GM12878 (cell line): ENCODE measurements around the gene LGALS9B.
"Not testable (repeated sequence)": the region's sequence is repeated elsewhere in the genome, so short reads cannot be mapped to it uniquely, and the experiment has no call there.

Experiments
- BACH1 ChIP-seq: fragments of 450-650 bp; IDR thresholded peaks from 2 replicates; pipeline ENCODE4 v1.6.1; 2017; ENCODE audit warnings: mild to moderate bottlenecking, borderline replicate concordance
- CBX5 ChIP-seq: sonication (generic); IDR thresholded peaks from 2 replicates; pipeline ENCODE4 v1.6.1; 2016; ENCODE audit warnings: low read depth, moderate library complexity, mild to moderate bottlenecking, inconsistent platforms
- CTCF ChIP-seq, 3 experiments: IDR thresholded peaks in 2 of 3; conservative IDR thresholded peaks in 1 of 3; 2 replicates each; pipeline ENCODE4 v1.5.1; 2011; ENCODE audit warnings: low read depth in 3 of 3, low read length in 3 of 3, mild to moderate bottlenecking in 3 of 3, control low read depth in 2 of 3, moderate library complexity in 2 of 3, inconsistent platforms in 1 of 3, mixed read lengths in 1 of 3; ENCODE audit not compliant: control insufficient read depth in 2 of 3, insufficient read depth in 1 of 3; ENCODE audit errors: extremely low read depth in 1 of 3
- ETV6 ChIP-seq, 2 experiments: fragments of 450-650 bp in 1 of 2; IDR thresholded peaks in 1 of 2; conservative IDR thresholded peaks in 1 of 2; 2 replicates each; pipeline ENCODE4 v1.6.1; 2014; ENCODE audit warnings: antibody characterized with exemption in 1 of 2, borderline replicate concordance in 1 of 2, low read depth in 1 of 2, mild to moderate bottlenecking in 1 of 2, moderate library complexity in 1 of 2
- IRF4 ChIP-seq: IDR thresholded peaks from 2 replicates; pipeline ENCODE4 v1.6.1; 2011; ENCODE audit warnings: low read depth, low read length
- MTA3 ChIP-seq: IDR thresholded peaks from 2 replicates; pipeline ENCODE4 v1.6.1; 2012; ENCODE audit warnings: low read length, inconsistent platforms, borderline replicate concordance
- NFIC ChIP-seq: IDR thresholded peaks from 2 replicates; pipeline ENCODE4 v1.6.1; 2012; ENCODE audit warnings: low read depth, mild to moderate bottlenecking, inconsistent platforms, low read length, moderate library complexity
- NKRF ChIP-seq: fragments of 450-650 bp; conservative IDR thresholded peaks from 2 replicates; pipeline ENCODE4 v1.6.1; 2017; ENCODE audit warnings: mild to moderate bottlenecking, moderate library complexity
- NRF1 ChIP-seq: conservative IDR thresholded peaks from 2 replicates; pipeline ENCODE4 v1.6.1; 2011; ENCODE audit warnings: mild to moderate bottlenecking, low read depth, low read length, improper control_type of control experiment
- POLR2A ChIP-seq: IDR thresholded peaks from 2 replicates; pipeline ENCODE4 v1.6.1; 2011; ENCODE audit warnings: low read depth, mild to moderate bottlenecking, low read length
- RCOR1 ChIP-seq: conservative IDR thresholded peaks from 2 replicates; pipeline ENCODE4 v1.6.1; 2012; ENCODE audit warnings: low read depth, low read length, improper control_type of control experiment
- SIN3A ChIP-seq: IDR thresholded peaks from 2 replicates; pipeline ENCODE4 v1.6.1; 2012; ENCODE audit warnings: low read depth, low read length, improper control_type of control experiment
- YY1 ChIP-seq: IDR thresholded peaks from 2 replicates; pipeline ENCODE4 v1.6.1; 2011; ENCODE audit warnings: low read depth, mild to moderate bottlenecking, low read length
- TF ChIP-seq, protein P1 (sequence below): IDR thresholded peaks from 2 replicates; pipeline ENCODE4 v1.6.1; 2012; ENCODE audit warnings: low read depth, low read length, improper control_type of control experiment

DNA sequence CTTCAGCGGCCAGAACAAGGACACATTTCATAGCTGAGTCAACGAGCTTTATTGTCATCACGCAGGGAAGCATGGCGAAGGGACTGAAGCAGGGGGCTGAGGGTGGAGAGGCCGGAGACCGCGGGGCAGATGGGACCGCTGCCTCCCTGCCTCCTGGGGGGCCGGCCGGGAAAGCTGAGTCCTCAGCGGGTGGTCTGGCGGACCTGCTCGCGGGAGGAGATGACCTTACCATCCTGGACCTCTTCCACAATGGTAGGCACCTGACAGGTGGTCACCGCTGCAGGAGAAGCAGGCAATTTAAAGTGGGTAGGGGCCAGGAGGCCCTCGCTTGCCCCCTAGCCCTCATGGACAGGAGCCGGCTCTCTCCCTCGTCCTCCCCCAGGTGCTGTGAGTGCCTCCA lies 45.0 kb upstream of the LGALS9B start:
- TF ChIP-seq CTCF (IDR thresholded peaks at IDR 0.05 in 2 of 3, conservative IDR thresholded peaks at IDR 0.05 in 1 of 3; ENCODE audit: control insufficient read depth in 2 of 3, extremely low read depth in 1 of 3, insufficient read depth in 1 of 3, low read depth in 3 of 3, low read length in 3 of 3); RCOR1; ETV6 (conservative IDR thresholded peaks at IDR 0.05 in 1 of 2, IDR thresholded peaks at IDR 0.05 in 1 of 2; ENCODE audit: borderline replicate concordance in 1 of 2, low read depth in 1 of 2); CBX5; NKRF; NRF1; YY1; NFIC; POLR2A; IRF4; SIN3A; BACH1; MTA3: not testable (repeated sequence)
- TF ChIP-seq, protein P1, sequence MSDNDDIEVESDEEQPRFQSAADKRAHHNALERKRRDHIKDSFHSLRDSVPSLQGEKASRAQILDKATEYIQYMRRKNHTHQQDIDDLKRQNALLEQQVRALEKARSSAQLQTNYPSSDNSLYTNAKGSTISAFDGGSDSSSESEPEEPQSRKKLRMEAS = not testable (repeated sequence)
